Measurements from ENCODE around the gene SMYD4. TPM values are rescaled to one million over a fixed set of nuclear protein-coding genes. Genes with fewer than 3 reads are reported as not detected.

The SMYD4 gene
- total RNA-seq, 1 experiment from 2014 or later: 9.3 TPM

DNA sequence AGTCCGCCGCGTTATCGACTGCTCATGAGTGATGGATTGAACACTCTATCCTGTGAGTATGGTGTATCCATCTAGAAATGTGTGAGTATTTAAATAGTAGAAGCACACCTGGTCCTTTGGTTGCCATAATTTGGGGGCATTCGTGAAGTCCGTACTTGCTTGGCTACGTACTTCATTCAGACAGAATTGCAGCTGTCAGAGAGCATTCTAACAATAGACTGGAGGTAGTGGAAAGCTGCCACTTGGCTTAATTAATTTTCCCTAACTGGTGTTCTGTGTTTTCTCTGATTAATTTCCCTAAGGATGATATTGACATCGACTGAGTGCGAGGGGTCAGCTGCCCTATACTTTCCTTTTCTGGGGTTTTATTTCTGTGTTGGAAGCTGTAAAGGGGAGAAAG is 14.2 kb upstream of the SMYD4 start:
- intact Hi-C loops (cut with micrococcal nuclease): no loop called here
- Histone ChIP-seq H3K9me2 (replicated peaks; ENCODE audit: low read length) (no peaks in the 10 kb centered on the region), H3K79me2 (ENCODE audit: low read length) (peaks cover 23% of the 10 kb centered on the region), H3K4me2 (ENCODE audit: low read length) (no peak overlapping the region), H3K36me3 (ENCODE audit: low read depth, low read length) (peaks cover 24% of the 10 kb centered on the region), H3K9me3 (ENCODE audit: low read length) (no peaks in the 10 kb centered on the region), H4K20me1 (ENCODE audit: low read length) (no peaks in the 10 kb centered on the region), H3K4me1 (ENCODE audit: insufficient read depth, low read length) (no peaks in the 10 kb centered on the region), H2AFZ (ENCODE audit: low read length) (no peak overlapping the region), H3K4me3 (ENCODE audit: low read length) (no peak overlapping the region), H3K27ac (ENCODE audit: low read length) (no peak overlapping the region), H3K9ac (ENCODE audit: low read length) (no peak overlapping the region), H3K27me3 (ENCODE audit: low read length) (no peaks in the 10 kb centered on the region), H3F3A (ENCODE audit: low read length, unreplicated experiment) (no peaks in the 10 kb centered on the region)
- no peak for TF ChIP-seq EZH2 (IDR thresholded peaks at IDR 0.05; ENCODE audit: low read length, unreplicated experiment)
- TF ChIP-seq EZH2phosphoT487 (IDR thresholded peaks at IDR 0.05; ENCODE audit: borderline replicate concordance, low read length): no peak
- TF ChIP-seq, protein P1, sequence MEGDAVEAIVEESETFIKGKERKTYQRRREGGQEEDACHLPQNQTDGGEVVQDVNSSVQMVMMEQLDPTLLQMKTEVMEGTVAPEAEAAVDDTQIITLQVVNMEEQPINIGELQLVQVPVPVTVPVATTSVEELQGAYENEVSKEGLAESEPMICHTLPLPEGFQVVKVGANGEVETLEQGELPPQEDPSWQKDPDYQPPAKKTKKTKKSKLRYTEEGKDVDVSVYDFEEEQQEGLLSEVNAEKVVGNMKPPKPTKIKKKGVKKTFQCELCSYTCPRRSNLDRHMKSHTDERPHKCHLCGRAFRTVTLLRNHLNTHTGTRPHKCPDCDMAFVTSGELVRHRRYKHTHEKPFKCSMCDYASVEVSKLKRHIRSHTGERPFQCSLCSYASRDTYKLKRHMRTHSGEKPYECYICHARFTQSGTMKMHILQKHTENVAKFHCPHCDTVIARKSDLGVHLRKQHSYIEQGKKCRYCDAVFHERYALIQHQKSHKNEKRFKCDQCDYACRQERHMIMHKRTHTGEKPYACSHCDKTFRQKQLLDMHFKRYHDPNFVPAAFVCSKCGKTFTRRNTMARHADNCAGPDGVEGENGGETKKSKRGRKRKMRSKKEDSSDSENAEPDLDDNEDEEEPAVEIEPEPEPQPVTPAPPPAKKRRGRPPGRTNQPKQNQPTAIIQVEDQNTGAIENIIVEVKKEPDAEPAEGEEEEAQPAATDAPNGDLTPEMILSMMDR (conservative IDR thresholded peaks at IDR 0.05; ENCODE audit: low read depth, low read length): no peak
- no TSS peak for BruUV-seq (replicated peaks)
- CTCF ChIA-PET: no interaction called here
- no peak for ATAC-seq
- POLR2A ChIA-PET (ENCODE audit: unreplicated experiment): no interaction called here
- DNase-seq: no peak

DNA sequence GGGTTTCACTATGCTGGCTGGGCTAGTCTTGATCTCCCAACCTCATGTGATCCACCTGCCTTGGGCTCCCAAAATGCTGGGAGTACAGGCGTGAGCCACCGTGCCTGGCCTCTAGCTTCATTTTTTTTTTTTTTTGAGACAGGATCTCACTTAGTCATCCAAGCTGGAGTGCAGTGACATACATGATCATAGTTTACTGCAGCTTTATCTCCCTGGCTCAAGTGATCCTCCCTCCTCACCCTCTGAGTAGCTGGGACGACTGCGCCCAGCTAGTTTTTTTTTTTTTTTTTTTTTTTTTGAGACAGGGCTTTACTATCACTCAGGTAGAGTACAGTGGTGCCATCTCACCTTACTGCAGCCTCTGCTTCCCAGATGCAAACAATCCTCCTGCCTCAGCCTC is 9.8 kb upstream of the SMYD4 start:
- no peak overlapping the region for H3K4me2 ChIP-seq (ENCODE audit: low read length)
- DNase-seq (no peak), ATAC-seq (no peak)
- H4K20me1 ChIP-seq (ENCODE audit: low read length): no peaks in the 10 kb centered on the region
- H3K9me3 ChIP-seq (ENCODE audit: low read length): no peaks in the 10 kb centered on the region
- TF ChIP-seq EZH2phosphoT487 (IDR thresholded peaks at IDR 0.05; ENCODE audit: borderline replicate concordance, low read length): no peak
- TF ChIP-seq, protein P1 (conservative IDR thresholded peaks at IDR 0.05; ENCODE audit: low read depth, low read length): no peak
- no peak for TF ChIP-seq EZH2 (IDR thresholded peaks at IDR 0.05; ENCODE audit: low read length, unreplicated experiment)
- no peaks in the 10 kb centered on the region for H3F3A ChIP-seq (ENCODE audit: low read length, unreplicated experiment)
- no TSS peak for BruUV-seq (replicated peaks)
- H3K9ac ChIP-seq (ENCODE audit: low read length): no peak overlapping the region
- H3K27ac ChIP-seq (ENCODE audit: low read length): no peak overlapping the region
- ChIA-PET CTCF (interaction anchor here (0.7 kb wide), 1 partner anchor 634 kb away, joined by 13 read pairs; no protein-coding TSS in a partner anchor), POLR2A (ENCODE audit: unreplicated experiment) (interaction anchor here (0.6 to 0.7 kb wide), 2 partner anchors 52 to 183 kb away, joined by 3 to 18 read pairs; no protein-coding TSS in a partner anchor)
- no peak overlapping the region for H3K4me3 ChIP-seq (ENCODE audit: low read length)
- H2AFZ ChIP-seq (ENCODE audit: low read length): no peak overlapping the region
- no peaks in the 10 kb centered on the region for H3K9me2 ChIP-seq (replicated peaks; ENCODE audit: low read length)
- no peaks in the 10 kb centered on the region for H3K27me3 ChIP-seq (ENCODE audit: low read length)
- peaks cover 54% of the 10 kb centered on the region for H3K79me2 ChIP-seq (ENCODE audit: low read length)
- H3K4me1 ChIP-seq (ENCODE audit: insufficient read depth, low read length): no peaks in the 10 kb centered on the region
- H3K36me3 ChIP-seq (ENCODE audit: low read depth, low read length): peaks cover 14% of the 10 kb centered on the region
- intact Hi-C loops (cut with micrococcal nuclease): no loop called here

DNA sequence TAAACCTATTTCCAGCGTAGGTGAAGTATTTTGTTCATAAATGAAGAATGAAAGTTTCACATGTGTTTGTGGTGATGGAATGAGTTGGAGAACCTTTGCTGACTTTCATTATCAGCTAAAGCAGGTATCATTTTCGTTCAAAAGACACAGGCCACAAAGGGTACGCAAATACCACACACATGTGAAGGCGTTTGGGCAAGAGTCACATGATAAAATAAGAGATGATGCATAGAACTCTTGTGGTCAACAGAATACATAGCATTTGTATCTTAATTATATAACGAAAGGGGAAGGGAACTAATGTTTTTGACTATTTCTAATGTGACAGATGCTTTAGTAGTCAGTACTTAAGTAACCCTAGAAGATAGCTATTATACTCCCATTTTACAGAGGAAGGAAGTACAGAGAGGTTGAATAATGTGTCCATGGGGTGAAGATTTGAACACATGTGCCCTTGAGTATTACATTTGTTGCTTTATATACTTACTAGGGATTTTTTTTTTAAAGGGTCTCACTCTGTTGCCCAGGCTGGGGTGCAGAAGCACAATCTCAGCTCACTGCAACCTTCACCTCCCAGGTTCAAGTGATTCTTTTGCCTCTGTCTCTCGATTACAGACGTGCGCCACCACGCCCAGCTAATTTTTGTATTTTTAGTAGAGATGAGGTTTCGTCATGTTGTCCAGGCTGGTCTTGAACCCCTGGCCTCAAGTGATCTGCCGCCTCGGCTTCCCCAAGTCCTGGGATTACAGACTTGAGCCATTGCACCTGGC is 4.9 kb upstream of the SMYD4 start:
- Histone ChIP-seq H3K4me2 (ENCODE audit: low read length) (no peak overlapping the region), H3K9me2 (replicated peaks; ENCODE audit: low read length) (no peaks in the 10 kb centered on the region), H3K9ac (ENCODE audit: low read length) (no peak overlapping the region), H2AFZ (ENCODE audit: low read length) (no peak overlapping the region), H3K4me3 (ENCODE audit: low read length) (no peak overlapping the region), H3K27me3 (ENCODE audit: low read length) (no peaks in the 10 kb centered on the region), H3K79me2 (ENCODE audit: low read length) (peaks cover 77% of the 10 kb centered on the region), H3K9me3 (ENCODE audit: low read length) (no peaks in the 10 kb centered on the region), H3K36me3 (ENCODE audit: low read depth, low read length) (peaks cover 3% of the 10 kb centered on the region; the same call in 1 of the 2 replicates), H3F3A (ENCODE audit: low read length, unreplicated experiment) (no peaks in the 10 kb centered on the region), H4K20me1 (ENCODE audit: low read length) (no peaks in the 10 kb centered on the region), H3K4me1 (ENCODE audit: insufficient read depth, low read length) (peaks cover 5% of the 10 kb centered on the region), H3K27ac (ENCODE audit: low read length) (no peak overlapping the region)
- intact Hi-C loops (cut with micrococcal nuclease): no loop called here
- BruUV-seq (replicated peaks): no TSS peak
- ATAC-seq (no peak), DNase-seq (no peak)
- TF ChIP-seq EZH2 (IDR thresholded peaks at IDR 0.05; ENCODE audit: low read length, unreplicated experiment) (no peak), EZH2phosphoT487 (IDR thresholded peaks at IDR 0.05; ENCODE audit: borderline replicate concordance, low read length) (no peak)
- TF ChIP-seq, protein P1 (conservative IDR thresholded peaks at IDR 0.05; ENCODE audit: low read depth, low read length): no peak
- ChIA-PET POLR2A (ENCODE audit: unreplicated experiment) (no interaction called here), CTCF (no interaction called here)

All from PC-3 (cell line).